NCI-H187 treated with DMSO at 0.1 percent for 48 hours (cell line): Measurements from ENCODE around the gene PLEKHA7.
A peak's percentile ranks its signal among the peaks of the same experiment; 100 is the strongest.
"Not testable (repeated sequence)": the region's sequence is repeated elsewhere in the genome, so short reads cannot be mapped to it uniquely, and the experiment has no call there.

Experiments
- DNase-seq: peaks from one replicate; lab custom pipeline; 2025; lab: John Stamatoyannopoulos, UW

PLEKHA7 gene

GRCh38 chr11:16909359-16910035 lies 104.7 kb downstream of the PLEKHA7 start:
- peak; percentile 47 for DNase-seq

GRCh38 chr11:16905375-16905774 lies 108.8 kb downstream of the PLEKHA7 start:
- DNase-seq: no peak

GRCh38 chr11:16904761-16905160 lies 109.5 kb downstream of the PLEKHA7 start:
- DNase-seq: not testable (repeated sequence)

- DNase-seq: no peak
Observed at GRCh38 chr11:16902781-16903378, 111.3 kb downstream of the PLEKHA7 start.

GRCh38 chr11:16902182-16902581 lies 112.0 kb downstream of the PLEKHA7 start:
- no peak for DNase-seq

- no peak for DNase-seq
Observed at GRCh38 chr11:16900491-16900890, 113.7 kb downstream of the PLEKHA7 start.

- no peak for DNase-seq
Observed at GRCh38 chr11:16899708-16900303, 114.4 kb downstream of the PLEKHA7 start.

GRCh38 chr11:16898274-16898985 lies 115.8 kb downstream of the PLEKHA7 start:
- no peak for DNase-seq

- peak; percentile 98 for DNase-seq
Observed at GRCh38 chr11:16897470-16898061, 116.6 kb downstream of the PLEKHA7 start.

GRCh38 chr11:16896729-16897469 lies 117.3 kb downstream of the PLEKHA7 start:
- DNase-seq: no peak

- DNase-seq: peak; percentile 49
Observed at GRCh38 chr11:16895306-16895705, 118.9 kb downstream of the PLEKHA7 start.

GRCh38 chr11:16893456-16894066 lies 120.7 kb downstream of the PLEKHA7 start:
- DNase-seq: no peak

- no peak for DNase-seq
Observed at GRCh38 chr11:16891964-16892363, 122.2 kb downstream of the PLEKHA7 start.

- no peak for DNase-seq
Observed at GRCh38 chr11:16891165-16891564, 123.0 kb downstream of the PLEKHA7 start.

- DNase-seq: no peak
Observed at GRCh38 chr11:16890442-16890841, 123.8 kb downstream of the PLEKHA7 start.

- no peak for DNase-seq
Observed at GRCh38 chr11:16889905-16890304, 124.3 kb downstream of the PLEKHA7 start.

- not testable (repeated sequence) for DNase-seq
Observed at GRCh38 chr11:16889010-16889409, 125.2 kb downstream of the PLEKHA7 start.

- DNase-seq: not testable (repeated sequence)
Observed at GRCh38 chr11:16887887-16888286, 126.3 kb downstream of the PLEKHA7 start.

GRCh38 chr11:16883174-16883573 lies 131.0 kb downstream of the PLEKHA7 start:
- no peak for DNase-seq

GRCh38 chr11:16881766-16882165 lies 132.4 kb downstream of the PLEKHA7 start:
- DNase-seq: no peak

- DNase-seq: no peak
Observed at GRCh38 chr11:16881074-16881709, 133.0 kb downstream of the PLEKHA7 start.
